G401.6 (cell line): ENCODE measurements around the gene CATSPERD.
"Not testable (repeated sequence)": the region's sequence is repeated elsewhere in the genome, so short reads cannot be mapped to it uniquely, and the experiment has no call there.

Experiments used
- FAIRE-seq: peaks from 2 replicates; lab custom pipeline; 2012; peaks lifted over from hg19 to GRCh38; lab: Jason Lieb, UNC

The CATSPERD gene

DNA sequence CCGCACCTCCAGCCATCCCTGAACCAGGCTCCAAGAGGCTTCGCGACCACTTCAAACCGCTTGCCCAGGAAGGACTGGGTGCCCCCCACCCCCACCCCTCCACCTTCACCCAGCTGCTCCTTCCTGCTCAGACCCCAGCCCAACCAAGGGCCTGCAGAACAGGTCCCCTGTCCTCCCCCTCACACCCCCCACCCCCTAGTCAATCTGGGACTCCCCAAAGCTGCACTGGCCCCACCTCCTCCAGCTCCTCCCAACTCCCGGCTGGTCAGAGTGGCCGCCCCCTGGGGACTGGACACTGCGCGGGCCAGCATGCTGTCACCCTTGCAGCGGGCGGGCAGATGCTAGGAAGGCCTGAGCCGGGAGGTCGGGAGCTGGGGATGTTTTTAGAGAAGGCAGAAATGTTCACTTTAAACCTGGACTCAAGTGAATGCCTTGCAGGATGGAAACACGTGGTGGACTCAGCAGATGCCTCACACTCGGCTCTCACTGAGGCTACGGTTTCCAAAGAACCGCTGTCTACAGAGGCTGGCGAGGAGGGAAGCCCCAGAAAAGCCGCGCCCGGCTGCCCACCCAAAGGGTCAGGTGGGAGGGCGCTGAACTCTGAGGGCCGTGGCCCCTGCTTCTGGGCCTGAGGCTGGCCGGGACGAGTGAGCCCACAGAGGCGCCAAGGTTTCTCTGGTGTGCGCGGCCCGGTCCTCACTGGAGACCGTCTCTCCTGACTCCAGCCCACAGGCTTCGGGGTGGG is 22.4 kb upstream of the CATSPERD start:
- peak; percentile 17 for FAIRE-seq

DNA sequence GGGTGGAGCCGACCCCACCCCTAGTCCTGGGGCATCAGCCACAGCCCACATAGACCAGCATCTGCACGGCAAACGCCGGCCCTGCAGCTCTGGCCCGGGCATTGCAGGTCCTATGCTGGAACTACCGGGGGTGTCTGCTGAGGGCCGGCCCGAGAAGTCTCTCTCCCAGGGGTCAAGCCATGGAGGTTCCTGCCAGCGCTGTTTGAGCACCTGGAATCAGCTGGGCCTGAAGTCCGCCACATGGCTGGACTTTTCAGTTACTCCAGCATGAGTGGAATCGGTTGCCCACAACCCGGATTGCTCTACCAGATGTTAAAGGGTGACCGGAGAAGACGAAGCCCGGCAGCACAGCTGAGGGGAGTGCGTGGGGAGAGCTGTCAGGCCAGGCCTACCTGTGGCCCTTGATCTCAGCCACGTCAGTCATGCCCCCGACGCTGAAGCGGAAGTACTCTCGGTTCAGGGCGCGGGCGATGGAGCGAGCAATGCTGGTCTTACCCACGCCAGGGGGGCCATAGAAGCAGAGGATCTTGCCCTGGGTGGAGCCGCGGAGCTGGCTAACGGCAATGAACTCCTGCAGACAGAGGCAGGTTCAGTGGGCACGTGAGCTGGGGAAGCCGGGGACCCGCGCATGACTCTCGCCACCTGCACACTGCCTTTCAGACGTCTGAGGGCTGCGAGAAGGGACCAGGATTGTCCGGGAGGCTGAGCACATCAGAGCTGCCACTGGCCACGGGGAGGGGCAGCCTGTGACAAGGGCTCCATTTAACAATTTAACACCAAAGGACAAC is 21.6 kb upstream of the CATSPERD start:
- FAIRE-seq: no peak

DNA sequence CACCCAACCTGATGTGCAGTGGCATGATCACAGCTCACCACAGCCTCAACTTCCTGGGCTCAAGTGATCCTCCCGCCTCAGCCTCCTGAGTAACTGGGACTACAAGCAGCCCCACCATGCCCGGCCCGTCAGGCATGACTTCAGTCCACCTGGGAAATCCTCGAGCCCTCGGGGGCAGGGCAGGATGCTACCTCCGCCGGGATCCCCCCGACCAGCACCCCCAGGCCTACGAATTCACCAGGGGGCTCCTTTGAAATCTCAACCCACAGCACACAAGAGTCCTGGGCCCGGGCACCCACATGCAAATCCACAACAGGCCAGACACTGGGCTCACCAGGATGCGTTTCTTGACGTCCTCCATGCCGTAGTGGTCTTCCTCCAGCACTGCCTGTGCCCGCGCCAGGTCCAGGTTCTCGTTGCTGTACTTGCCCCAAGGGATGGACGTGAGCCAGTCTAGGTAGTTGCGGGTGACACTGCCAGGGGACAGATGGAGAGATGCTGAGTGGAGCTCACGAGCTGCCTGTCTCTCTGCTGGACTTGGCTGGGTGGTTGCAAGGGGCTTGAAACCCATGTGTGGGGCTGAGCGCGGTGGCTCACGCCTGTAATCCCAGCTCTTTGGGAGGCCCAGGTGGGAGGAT is 19.9 kb upstream of the CATSPERD start:
- no peak for FAIRE-seq

DNA sequence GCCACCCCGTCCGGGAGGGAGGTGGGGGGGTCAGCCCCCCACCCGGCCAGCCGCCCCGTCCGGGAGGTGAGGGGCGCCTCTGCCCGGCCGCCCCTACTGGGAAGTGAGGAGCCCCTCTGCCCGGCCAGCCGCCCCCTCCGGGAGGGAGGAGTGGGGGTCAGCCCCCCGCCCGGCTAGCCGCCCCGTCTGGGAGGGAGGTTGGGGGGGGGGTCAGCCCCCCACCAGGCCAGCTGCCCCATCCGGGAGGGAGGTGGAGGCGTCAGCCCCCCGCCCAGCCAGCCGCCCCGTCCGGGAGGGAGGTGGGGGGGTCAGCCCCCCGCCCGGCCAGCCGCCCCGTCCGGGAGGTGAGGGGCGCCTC is 18.4 kb upstream of the CATSPERD start:
- FAIRE-seq: not testable (repeated sequence)

DNA sequence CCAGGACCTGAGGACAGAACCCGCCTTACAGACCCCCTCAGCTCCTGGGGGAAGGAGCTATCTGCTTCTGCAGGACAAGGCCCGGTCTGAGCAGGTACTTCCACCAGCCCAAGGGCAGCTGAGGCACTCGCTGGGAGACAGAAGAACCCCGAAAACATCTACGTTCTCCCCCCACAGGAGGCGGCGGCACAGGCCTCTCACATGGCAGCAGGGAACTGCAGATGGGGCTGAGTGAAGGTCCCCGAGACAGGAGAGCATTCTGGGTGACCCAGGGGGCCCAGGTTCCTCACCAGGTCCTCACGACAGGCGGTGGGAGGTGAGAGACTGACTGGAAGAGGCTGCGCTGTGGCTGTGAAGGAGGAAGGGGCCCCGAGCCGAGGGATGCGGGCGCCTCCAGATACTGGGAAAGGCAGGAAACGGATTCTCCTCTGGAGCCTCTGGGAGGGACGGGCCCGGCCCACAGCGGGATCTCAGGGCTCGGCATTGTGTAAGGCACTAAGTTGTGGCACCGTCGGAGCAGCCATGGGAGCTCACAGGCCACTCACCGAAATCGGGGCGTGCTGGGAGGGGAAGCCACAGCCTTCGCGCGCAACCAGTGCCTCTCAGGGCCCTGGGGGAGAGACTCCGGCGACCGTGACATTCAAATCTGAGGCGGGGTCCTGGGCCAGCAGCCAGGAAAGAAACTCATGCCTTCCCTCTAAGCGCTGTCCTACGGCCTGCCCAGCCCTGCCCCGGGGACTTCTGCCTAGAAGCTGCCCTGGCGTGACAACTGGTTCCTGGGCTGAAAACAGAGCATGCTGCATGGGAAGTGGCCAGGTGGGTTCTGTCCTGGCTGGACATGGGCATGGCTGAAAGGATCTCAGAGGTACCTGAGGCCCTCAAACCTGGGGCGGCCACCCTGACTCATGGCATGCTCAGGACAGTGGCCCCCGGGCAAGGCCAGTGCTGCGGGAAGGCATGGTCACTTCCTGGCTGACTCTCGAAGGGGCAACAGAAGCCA is 16.3 kb upstream of the CATSPERD start:
- FAIRE-seq: no peak

DNA sequence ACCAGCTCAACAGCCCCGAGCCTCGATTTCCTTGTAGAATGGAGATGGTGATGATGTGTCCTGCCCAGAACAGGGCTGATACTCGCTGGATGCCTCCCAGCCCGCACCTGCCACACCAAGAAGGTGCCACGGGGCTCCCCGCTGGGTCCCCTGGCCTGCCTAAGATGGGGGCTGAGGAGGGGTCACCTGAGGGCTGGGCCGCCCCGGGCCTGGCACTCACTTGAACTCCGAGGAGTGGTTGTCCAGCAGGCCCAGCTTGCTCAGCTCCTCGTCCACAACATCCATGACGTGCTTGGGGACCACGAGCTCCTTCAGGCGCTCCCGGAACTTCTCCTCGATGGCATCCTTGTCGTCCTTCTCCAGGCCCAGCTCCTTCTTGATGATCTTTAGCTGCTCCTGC is 14.9 kb upstream of the CATSPERD start:
- FAIRE-seq: no peak

DNA sequence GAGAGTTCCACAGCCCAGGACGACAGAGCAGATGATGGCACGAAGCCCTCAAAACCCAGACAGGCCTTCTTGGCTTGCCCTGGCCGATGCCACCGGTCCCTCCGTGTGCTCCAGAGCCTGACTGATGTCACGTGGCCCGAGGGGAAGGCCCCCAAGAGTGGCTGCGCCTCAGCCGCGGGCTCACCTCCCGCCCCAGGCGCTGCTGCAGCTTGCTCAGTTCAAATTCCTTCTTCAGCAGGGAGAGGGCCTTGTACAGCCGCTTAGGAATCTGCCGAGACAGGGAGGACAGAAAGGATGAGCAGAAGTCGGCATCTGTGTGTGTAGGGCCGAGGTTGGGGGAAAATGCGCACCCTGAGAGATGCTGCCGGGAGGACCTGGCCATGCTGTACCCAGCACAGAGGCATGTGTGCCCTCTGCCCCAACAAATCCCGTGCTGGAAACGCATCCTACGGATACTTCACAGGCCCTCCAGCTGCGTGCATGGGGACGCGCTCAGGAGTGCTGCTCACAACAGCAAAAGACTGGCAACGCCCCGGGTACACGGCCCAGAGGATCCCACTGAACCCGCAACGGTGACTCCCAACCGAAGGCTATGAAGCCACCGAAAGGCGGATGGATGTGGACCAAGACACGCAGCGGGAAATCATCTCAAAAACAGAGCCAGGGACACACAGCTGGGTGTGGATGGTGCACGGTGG is 13.4 kb upstream of the CATSPERD start:
- no peak for FAIRE-seq

DNA sequence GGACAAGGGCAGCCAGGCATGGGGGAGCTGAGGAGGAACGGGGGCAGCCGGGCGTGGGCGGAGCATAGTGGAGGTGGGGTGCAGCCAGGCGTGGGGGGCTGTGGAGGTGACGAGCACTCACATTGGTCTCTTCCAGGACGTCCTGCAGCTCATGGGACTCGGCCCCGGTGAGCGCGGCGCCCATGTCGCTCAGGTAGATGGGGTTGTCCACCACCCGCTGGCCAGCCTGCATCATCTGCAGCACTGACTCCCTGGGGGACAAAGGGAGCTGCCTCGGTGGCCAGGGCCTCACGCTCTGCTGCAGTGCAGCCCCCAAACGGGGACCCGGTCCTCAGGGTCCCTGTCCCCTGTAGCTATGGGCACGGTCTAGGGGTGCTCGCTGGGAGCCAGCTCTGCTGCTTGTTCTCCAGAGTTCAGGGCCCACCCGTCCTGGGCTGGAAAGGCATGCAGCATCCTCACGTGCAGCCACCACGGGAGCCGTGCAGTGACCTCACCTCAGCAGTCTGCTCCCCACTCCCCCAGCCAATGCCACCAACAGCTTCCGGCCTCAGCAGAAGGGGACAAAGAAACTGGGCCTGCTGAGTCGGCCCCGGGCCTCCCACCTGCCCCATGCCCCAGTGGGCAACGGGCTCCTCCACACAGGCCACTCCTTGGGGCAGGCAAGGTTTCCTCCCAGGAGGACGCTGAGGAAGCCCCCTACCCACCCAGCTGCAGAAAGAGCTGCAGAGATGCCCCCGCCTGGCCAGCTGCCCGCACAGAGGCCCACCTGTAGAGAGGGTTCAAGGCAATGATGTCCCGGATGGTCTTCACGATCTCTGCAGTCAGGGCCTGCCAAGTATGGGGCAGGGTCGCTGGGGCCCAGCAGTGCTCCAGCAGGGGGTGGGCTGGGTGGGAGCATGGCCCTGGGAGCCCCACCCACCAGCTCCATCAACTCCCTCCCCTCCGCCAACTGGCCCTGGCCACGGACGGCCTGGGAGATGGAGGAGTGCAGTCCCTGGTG is 12.6 kb upstream of the CATSPERD start:
- no peak for FAIRE-seq

DNA sequence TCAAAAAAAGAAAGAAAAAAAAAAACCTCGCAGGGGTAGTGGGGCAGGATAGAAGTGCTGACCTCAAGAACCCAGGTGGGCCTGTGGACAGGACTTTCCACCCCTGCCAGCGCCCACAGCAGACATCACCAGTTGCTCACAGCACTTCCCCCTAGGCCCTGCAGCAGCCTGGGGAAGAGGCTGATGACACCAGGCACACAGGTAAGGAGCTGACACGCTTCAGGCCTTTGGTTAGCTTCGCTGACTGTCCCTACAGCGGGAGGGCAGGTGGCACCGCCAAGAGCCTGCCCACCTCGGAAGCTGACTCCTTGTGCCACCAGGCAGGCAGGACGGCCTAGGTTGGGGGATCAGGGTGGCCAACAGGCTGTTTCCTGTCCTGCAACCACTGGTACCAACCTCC is 9.4 kb upstream of the CATSPERD start:
- no peak for FAIRE-seq

DNA sequence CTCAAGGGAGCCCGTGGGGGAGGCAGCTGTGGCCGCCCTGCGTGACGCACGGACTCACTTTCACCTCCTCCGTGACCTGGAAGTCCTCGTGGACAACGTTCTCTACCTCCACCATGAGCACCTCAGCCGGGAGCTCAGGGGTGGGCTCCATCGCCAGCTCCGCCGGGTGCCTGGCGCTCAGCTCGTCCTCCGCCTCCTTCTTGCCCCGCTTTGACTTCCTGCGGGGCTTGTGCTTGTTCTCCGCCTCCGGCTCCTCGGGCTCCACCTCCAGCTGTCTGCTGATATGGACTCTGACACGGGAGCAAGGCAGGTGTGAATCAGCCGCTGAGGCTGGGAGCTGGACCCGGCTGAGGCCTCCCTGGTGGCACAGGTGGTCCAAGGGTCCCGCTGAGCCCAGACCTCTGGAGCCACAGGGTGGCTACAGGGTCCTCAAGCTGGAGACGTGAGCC is 8.7 kb upstream of the CATSPERD start:
- FAIRE-seq: no peak

DNA sequence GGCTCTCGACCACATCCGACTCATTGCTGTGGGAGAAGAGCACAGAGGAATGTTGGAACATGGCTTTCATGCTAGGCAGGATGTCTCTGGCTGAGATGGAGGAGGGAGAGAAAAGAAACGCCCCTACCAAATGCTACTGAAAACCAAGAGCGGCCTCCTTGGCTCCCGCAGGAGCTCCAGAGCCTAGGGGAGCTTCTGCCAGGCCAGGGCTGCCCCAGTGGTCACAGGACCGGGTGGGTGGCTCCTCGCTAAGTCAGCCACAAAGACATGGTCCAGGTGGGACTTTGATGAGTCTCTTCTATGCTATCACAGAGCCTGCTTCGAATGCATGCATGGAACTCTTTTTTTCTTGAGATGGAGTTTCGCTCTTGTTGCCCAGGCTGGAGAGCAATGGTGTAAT is 7.2 kb upstream of the CATSPERD start:
- no peak for FAIRE-seq

DNA sequence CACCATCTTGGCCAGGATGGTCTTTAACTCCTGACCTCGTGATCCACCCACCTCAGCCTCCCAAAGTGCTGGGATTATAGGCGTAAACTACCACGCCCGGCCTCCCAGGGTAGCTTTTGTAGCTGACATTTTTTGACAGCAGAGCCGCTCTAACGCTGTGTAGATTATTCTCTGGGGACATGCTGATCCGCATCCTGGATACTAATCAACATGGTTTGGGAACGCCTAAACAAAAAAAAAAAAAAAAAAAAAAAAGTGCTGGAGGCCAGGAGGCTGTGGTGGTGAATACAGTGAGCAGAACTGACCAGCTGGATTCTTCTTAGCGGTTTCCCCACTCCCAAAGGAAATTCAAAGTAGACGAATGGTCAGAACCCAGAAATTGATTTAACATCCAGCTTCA is 5.6 kb upstream of the CATSPERD start:
- FAIRE-seq: no peak

DNA sequence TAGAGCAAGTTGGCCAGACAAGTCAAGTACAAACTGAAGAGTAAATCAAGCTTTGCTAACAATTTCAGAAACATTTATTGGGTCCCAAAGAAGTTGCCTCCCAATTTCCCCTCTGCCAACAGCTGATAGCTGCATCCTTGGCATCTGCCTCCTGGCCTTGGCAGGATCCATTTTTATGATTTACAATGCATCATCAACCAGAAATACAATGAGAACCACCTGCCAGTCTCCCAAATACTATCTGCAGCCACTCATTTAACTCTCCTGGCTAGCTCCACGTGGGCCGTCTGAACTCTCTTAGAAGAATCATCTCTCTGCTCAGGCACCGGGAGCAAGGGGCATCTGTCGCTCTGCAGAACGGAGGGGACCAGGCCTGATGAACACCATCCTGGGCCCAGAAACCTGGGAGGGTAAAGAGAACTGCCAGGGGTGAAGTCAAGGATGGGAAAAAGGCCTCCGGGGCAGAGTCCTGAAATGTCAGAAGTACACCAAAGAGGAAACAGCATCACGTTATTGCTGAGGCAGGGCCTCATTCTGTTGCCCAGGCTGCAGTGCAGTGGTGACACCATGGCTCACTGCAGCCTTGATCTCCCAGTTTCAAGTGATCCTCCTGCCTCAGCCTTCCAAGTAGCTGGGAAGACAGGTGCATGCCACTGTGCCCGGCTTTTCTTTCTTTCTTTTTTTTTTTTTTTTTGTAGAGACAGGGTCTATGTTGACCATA is 3.1 kb upstream of the CATSPERD start:
- no peak for FAIRE-seq

DNA sequence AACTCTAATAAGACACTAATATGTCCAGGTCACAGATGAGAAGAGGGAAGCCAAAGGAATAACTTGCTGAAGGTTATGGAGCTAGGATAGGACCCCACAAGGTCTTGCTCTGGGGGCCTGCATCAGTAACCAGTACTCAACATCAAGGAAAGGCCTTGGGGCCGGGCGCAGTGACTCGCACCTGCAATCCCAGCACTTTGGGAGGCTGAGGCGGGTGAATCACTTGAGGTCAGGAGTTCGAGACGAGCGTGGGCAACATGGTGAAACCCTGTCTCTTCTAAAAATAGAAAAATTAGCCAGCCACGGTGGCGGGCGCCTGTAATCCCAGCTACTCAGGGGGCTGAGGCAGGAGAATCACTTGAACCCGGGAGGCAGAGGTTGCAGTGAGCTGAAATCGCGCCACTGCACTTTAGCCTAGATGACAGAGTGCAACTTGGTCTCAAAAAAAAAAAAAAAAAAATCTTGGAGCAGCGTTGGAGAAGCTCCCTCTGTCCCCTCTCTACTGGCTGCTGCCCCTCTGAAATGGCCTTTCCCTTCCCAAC is 2.3 kb upstream of the CATSPERD start:
- no peak for FAIRE-seq

DNA sequence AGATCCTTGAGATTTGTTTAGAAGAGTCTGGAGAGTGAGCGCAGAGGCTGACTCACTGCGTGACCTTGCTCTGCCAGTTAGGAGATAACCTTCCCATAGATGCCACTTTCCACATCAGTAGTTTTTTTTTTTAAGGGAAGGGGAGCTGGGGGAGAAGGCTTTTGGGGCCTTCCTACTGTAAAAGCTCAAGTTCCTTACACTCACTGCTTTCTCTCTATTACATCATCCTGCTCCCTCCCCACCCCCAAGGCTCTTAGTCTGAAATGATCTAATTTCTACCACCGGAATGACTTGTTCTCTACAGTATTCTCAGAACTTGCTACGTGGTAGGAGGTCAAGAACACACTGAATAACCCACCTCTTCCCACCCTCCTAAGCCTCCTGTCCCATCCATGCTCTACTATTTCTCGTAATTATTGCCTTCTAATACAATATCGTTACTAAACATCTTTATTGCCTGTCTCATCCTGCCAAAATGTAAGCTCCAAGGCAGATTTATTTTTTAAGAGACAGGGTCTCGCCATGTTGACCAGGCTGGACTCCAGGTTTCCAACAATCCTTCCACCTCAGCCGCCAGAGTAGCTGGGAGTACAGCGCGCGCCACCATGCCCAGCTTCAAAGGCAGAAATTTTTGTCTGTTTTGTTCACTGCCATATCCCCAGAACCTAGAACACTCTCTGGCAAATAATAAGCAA is 1.7 kb upstream of the CATSPERD start:
- no peak for FAIRE-seq

DNA sequence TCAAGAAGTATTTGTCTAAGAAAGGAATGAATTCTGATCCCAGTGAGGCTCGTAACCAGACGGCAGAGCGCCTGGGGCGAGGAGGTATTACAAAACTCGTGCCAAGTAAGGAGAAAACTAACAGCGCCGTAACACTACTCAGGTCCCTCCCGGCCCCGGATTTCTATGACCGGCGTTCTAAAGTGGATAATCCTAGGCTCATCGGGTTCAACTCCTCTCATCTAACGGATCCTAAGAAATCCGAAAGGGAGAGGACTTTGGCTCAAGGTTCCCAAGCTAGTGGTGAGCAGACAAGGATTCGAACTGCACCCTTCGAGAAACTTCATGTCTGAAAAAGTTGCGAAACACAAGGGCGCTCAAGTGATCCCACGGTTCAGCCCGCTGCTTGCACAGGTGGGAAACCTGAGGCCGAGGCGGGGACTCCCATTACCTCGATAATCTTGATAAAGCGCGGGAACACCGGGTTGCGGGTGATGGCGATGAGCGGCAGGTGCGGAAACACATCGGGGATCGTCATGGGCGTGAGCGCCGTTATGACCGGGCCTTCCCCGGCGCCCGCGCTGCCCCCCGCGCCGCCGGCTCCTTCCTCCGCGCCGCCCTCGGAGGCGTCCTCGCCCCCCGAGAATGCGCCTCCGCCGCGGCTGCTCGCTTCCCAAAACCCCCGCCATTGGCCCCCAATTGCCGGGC is 1.0 kb upstream of the CATSPERD start:
- FAIRE-seq: no peak

DNA sequence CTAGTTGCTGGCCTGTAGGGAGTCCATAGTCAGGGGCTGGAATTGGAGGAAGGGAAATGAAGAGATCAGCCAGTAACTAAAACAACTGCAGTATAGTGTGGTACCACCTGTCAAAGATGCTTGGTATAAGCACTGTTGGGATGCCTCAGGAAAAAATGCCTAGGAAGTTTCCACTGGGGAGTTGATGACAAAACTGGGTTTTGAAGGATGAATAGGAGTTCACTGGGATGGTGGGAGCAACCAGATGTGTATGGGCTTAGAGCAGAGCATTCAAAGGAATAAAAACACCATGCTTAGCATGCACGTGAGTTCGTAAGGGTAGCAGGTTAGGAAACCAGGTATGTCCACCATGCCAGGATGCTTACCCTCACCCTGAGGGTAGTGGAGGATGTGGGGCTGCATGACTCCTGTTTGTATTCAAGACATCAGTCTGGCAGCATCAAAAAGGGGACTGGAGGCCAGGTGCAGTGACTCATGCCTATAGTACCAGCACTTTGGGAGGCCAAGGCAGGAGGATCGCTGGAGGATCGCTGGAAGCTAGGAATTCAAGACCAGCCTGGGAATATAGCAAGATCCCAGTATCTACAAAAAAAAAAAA is 7.1 kb downstream of the CATSPERD start:
- FAIRE-seq: no peak

DNA sequence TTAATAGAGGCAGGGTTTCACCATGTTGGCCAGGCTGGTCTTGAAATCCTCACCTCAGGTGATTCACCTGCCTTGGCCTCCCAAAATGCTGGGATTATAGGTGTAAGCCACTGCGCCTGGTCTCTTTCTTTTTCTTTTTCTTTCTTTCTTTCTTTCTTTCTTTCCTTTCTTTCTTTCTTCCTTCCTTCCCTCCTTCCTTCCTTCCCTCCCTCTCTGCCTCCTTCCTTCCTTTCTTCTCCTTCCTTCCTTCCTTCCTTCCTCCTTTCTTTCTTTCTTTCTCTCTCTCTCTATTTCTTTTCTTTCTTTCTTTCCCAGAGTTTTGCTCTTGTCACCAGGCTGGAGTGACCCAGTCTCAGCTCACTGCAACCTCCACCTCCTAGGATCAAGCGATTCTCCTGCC is 12.7 kb downstream of the CATSPERD start:
- FAIRE-seq: not testable (repeated sequence)
